Endodermal cell (in vitro differentiated cells): Measurements from ENCODE around the gene ARL6IP5. TPM values are rescaled to one million over a fixed set of nuclear protein-coding genes. Genes with fewer than 3 reads are reported as not detected.

Source experiments
- DNase-seq: peaks from one replicate; pipeline ENCODE4 v3.0.0-alpha.2; 2017
- H3K27ac ChIP-seq: 2 replicates; pipeline ENCODE4 v1.5.1; 2013; ENCODE audit warnings: mild to moderate bottlenecking, low read depth, low read length, moderate library complexity
- H3K27me3 ChIP-seq: 2 replicates; pipeline ENCODE4 v1.6.1; 2013; ENCODE audit warnings: mild to moderate bottlenecking, low read length, moderate library complexity; ENCODE audit not compliant: insufficient read depth, control insufficient read depth, poor library complexity, severe bottlenecking
- H3K36me3 ChIP-seq: 2 replicates; pipeline ENCODE4 v1.7.0; 2013; ENCODE audit warnings: mild to moderate bottlenecking, low read length, moderate library complexity; ENCODE audit not compliant: control insufficient read depth, insufficient read depth
- H3K4me1 ChIP-seq: one replicate; pipeline ENCODE4 v1.7.0; 2013; ENCODE audit warnings: low read length; ENCODE audit not compliant: control insufficient read depth, insufficient read depth
- H3K4me3 ChIP-seq: 2 replicates; pipeline ENCODE4 v1.5.1; 2013; ENCODE audit warnings: mild to moderate bottlenecking, low read length, moderate library complexity
- H3K9ac ChIP-seq: 2 replicates; pipeline ENCODE4 v1.6.1; 2013; ENCODE audit warnings: mild to moderate bottlenecking, low read length, moderate library complexity; ENCODE audit not compliant: poor library complexity, severe bottlenecking; ENCODE audit errors: extremely low read depth
- H3K9me3 ChIP-seq: 2 replicates; pipeline ENCODE4 v1.6.1; 2013; ENCODE audit warnings: mild to moderate bottlenecking, low read length, moderate library complexity; ENCODE audit not compliant: control insufficient read depth
- H3K27ac Mint-ChIP-seq: 2 replicates; pipeline ENCODE4 v1.8.0; 2020; ENCODE audit warnings: mixed read lengths
- H3K27me3 Mint-ChIP-seq: 2 replicates; pipeline ENCODE4 v1.8.0; 2021; ENCODE audit warnings: mild to moderate bottlenecking, mixed read lengths; ENCODE audit not compliant: insufficient read depth
- H3K36me3 Mint-ChIP-seq: 2 replicates; pipeline ENCODE4 v1.8.0; 2020; ENCODE audit warnings: low read depth, mixed read lengths
- H3K4me1 Mint-ChIP-seq: 2 replicates; pipeline ENCODE4 v1.8.0; 2020; ENCODE audit warnings: mixed read lengths
- H3K4me3 Mint-ChIP-seq: 2 replicates; pipeline ENCODE4 v1.8.0; 2020; ENCODE audit warnings: mild to moderate bottlenecking, moderate library complexity, mixed read lengths
- H3K9me3 Mint-ChIP-seq: 2 replicates; pipeline ENCODE4 v1.8.0; 2020; ENCODE audit warnings: mild to moderate bottlenecking, mixed read lengths
- CTCF ChIP-seq: fragments of 200-600 bp; sonication (generic); conservative IDR thresholded peaks from 2 replicates; pipeline ENCODE4 v1.5.0; 2021; ENCODE audit warnings: antibody characterized with exemption, mild to moderate bottlenecking
- WGBS, 2 experiments: methylation state at CpG; one replicate each; pipeline versions ENCODE4 v1.1.5 to v1.1.7; 2013; ENCODE audit warnings: missing lambda C conversion rate in 2 of 2, mixed read lengths in 1 of 2; ENCODE audit not compliant: insufficient coverage in 1 of 2, insufficient read length in 1 of 2; 5-methylcytosine and 5-hydroxymethylcytosine counted together
- total RNA-seq, 2 donors: library from RNA; stranded (reverse); fragmentation: NEBNext Ultra II Directional in 1 of 2; extraction: Animal tissue kit (Norgen Biotek cat#: 25700) in 1 of 2; gene quantifications; 2 replicates in 1 of 2; 3 replicates in 1 of 2; pipeline ENCODE4 v1.2.1, GENCODE V29; 2021

The ARL6IP5 gene
- total RNA-seq, 2 donors from 2014 or later = 20.6 to 28.7 TPM

GRCh38 chr3:69085168-69085832 is 563 bp downstream of the ARL6IP5 start:
- no peak for TF ChIP-seq CTCF
- Histone ChIP-seq H3K27ac (no peak overlapping the region), H3K4me3 (peak overlapping the region; percentile 93), H3K9me3 (no peaks in the 10 kb centered on the region), H3K36me3 (no peaks in the 10 kb centered on the region), H3K4me1 (peaks cover 4% of the 10 kb centered on the region), H3K9ac (peak overlapping the region; percentile 67), H3K27me3 (no peaks in the 10 kb centered on the region)
- peaks cover 35% of the 10 kb centered on the region for H3K4me1 Mint-ChIP-seq
- H3K9me3 Mint-ChIP-seq = no peaks in the 10 kb centered on the region
- H3K27ac Mint-ChIP-seq = peak overlapping the region; percentile 70
- H3K36me3 Mint-ChIP-seq = no peaks in the 10 kb centered on the region
- no peaks in the 10 kb centered on the region for H3K27me3 Mint-ChIP-seq
- peak overlapping the region; percentile 89 for H3K4me3 Mint-ChIP-seq
- DNase-seq = peak; percentile 68
- 3% methylated on average over 4 to 26 of the region's 26 CpGs for WGBS, 2 experiments

DNA sequence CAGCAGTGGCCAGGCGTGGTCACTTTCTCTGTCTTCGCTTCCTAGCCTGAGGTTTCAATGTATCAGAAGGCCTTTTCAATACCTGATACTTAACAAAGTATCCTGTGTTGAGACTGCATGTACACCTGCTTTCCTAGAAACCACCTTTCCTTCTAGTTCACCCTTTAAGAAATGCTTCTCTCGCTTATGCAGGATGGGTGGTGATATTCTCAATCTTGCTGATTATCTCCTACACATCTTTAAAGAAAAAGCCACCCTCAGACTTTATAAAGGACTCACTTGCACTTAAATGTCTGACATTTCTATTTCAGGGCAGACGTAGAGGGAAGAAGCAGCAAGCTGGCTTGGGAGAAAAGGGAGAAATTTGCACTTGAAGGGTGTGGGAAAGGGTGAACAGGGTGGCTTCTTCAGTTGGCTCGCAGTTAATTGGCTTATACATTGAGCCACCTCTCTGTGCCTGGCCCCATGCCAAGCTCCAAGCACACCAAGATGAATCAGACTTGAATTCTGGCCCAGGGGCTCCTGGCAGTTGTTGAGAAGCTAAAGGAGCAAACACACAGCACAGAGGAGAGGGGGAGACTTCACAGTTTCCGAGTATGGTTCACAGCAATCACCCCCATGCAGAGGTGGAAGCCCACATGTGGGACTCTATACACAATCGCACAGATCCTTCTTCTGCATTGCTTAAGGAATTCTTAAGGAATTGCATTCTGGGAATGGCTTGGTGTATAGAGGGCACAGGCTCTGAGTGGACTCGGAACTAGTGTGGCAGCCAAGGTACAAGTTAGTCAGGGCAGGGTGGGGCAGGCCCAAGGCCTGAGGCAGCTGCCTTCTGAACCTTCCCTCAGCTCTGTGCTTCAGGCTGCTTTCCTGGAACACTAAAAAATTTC is 1.3 kb downstream of the ARL6IP5 start:
- peak overlapping the region; percentile 67 for H3K9ac ChIP-seq
- Mint-ChIP-seq H3K4me3 (peak overlapping the region; percentile 89), H3K27me3 (no peaks in the 10 kb centered on the region), H3K36me3 (no peaks in the 10 kb centered on the region), H3K4me1 (peaks cover 29% of the 10 kb centered on the region), H3K9me3 (no peaks in the 10 kb centered on the region), H3K27ac (no peak overlapping the region)
- H3K27me3 ChIP-seq = no peaks in the 10 kb centered on the region
- H3K4me3 ChIP-seq = peak overlapping the region; percentile 93
- peak; percentile 58 for DNase-seq
- no peaks in the 10 kb centered on the region for H3K36me3 ChIP-seq
- no peaks in the 10 kb centered on the region for H3K9me3 ChIP-seq
- H3K27ac ChIP-seq = no peak overlapping the region
- TF ChIP-seq CTCF = no peak
- 65 to 70% methylated on average over 5 to 8 of the region's 8 CpGs for WGBS, 2 experiments
- H3K4me1 ChIP-seq = peaks cover 4% of the 10 kb centered on the region

GRCh38 chr3:69087030-69087791 is 2.5 kb downstream of the ARL6IP5 start:
- Histone ChIP-seq H3K9me3 (no peaks in the 10 kb centered on the region), H3K27me3 (no peaks in the 10 kb centered on the region), H3K4me3 (no peak overlapping the region), H3K36me3 (no peaks in the 10 kb centered on the region), H3K4me1 (peaks cover 4% of the 10 kb centered on the region), H3K9ac (no peak overlapping the region), H3K27ac (no peak overlapping the region)
- 98 to 100% methylated on average over 1 to 3 of the region's 3 CpGs for WGBS, 2 experiments
- no peak for DNase-seq
- TF ChIP-seq CTCF = no peak
- H3K9me3 Mint-ChIP-seq = no peaks in the 10 kb centered on the region
- H3K36me3 Mint-ChIP-seq = no peaks in the 10 kb centered on the region
- peaks cover 31% of the 10 kb centered on the region for H3K4me1 Mint-ChIP-seq
- no peak overlapping the region for H3K4me3 Mint-ChIP-seq
- H3K27ac Mint-ChIP-seq = no peak overlapping the region
- H3K27me3 Mint-ChIP-seq = no peaks in the 10 kb centered on the region
